T-cell (primary cell): ENCODE measurements around the gene PCDHB3. TPM values are rescaled to one million over a fixed set of nuclear protein-coding genes. Genes with fewer than 3 reads are reported as not detected.

Source experiments
- ATAC-seq, 4 experiments: fragments of 200-7000 bp in 3 of 4; fragments of 150-1000 bp in 1 of 4; cut with Tn5 transposase; replicated peaks in 1 of 4; 1 replicate in 3 of 4; 2 replicates in 1 of 4; pipeline ENCODE4 v1.10.0; 2021; ENCODE audit warnings: moderate library complexity in 3 of 4, mild to moderate bottlenecking in 2 of 4, moderate number of reproducible peaks in 1 of 4
- CTCF ChIA-PET, 2 donors: fragments of 300-600 bp; sonication (Branson Sonifier 250); formaldehyde crosslinking; loops; one replicate each; lab custom pipeline; 2022; ENCODE audit warnings: antibody characterized with exemption in 2 of 2; lab: Charles Lee
- POLR2A ChIA-PET, 2 donors: fragments of 300-600 bp; sonication (Branson Sonifier 250); formaldehyde crosslinking; loops; one replicate each; lab custom pipeline; 2022; ENCODE audit warnings: antibody characterized with exemption in 2 of 2; lab: Charles Lee
- DNase-seq, 35 experiments: peaks; one replicate each; pipeline versions ENCODE4 v3.0.0 to v3.0.0-alpha.2; 2013 to 2023
- H3K27ac ChIP-seq: one replicate; pipeline ENCODE4 v1.5.1; 2013; ENCODE audit warnings: low read length
- H3K27me3 ChIP-seq, 2 experiments: replicated peaks in 1 of 2; 1 replicate in 1 of 2; 2 replicates in 1 of 2; pipeline versions ENCODE4 v1.6.1 to v1.7.0; 2013; ENCODE audit warnings: low read length in 1 of 2, mixed read lengths in 1 of 2; ENCODE audit not compliant: control insufficient read depth in 2 of 2, insufficient read depth in 2 of 2; ENCODE audit errors: extremely low read depth in 1 of 2
- H3K36me3 ChIP-seq, 2 donors: 1 replicate in 1 of 2; 2 replicates in 1 of 2; pipeline versions ENCODE4 v1.6.1 to v1.7.0; 2013; ENCODE audit warnings: low read length in 1 of 2; ENCODE audit not compliant: control insufficient read depth in 2 of 2, insufficient read depth in 1 of 2; ENCODE audit errors: extremely low read depth in 1 of 2
- H3K4me1 ChIP-seq, 2 experiments: 1 replicate in 1 of 2; 2 replicates in 1 of 2; pipeline versions ENCODE4 v1.6.1 to v1.7.0; 2013; ENCODE audit warnings: low read length in 2 of 2, mixed read lengths in 1 of 2; ENCODE audit not compliant: insufficient read depth in 2 of 2, control insufficient read depth in 1 of 2; ENCODE audit errors: extremely low read depth in 1 of 2
- H3K4me3 ChIP-seq, 2 donors: 1 replicate in 1 of 2; 2 replicates in 1 of 2; pipeline versions ENCODE4 v1.5.1 to v1.7.0; 2013; ENCODE audit warnings: mild to moderate bottlenecking in 2 of 2, low read length in 1 of 2, moderate library complexity in 1 of 2; ENCODE audit not compliant: control insufficient read depth in 1 of 2; ENCODE audit errors: extremely low read depth in 1 of 2
- H3K9me3 ChIP-seq: 2 replicates; pipeline ENCODE4 v1.7.0; 2013
- H3K27ac Mint-ChIP-seq, 2 donors: one replicate each; pipeline ENCODE4 v1.8.0; 2020 to 2021; ENCODE audit warnings: mild to moderate bottlenecking in 2 of 2, mixed read lengths in 2 of 2
- H3K27me3 Mint-ChIP-seq, 2 donors: one replicate each; pipeline ENCODE4 v1.8.0; 2021 to 2022; ENCODE audit warnings: mixed read lengths in 2 of 2
- H3K36me3 Mint-ChIP-seq: one replicate; pipeline ENCODE4 v1.8.0; 2021; ENCODE audit warnings: mixed read lengths
- H3K4me1 Mint-ChIP-seq, 3 donors: one replicate each; pipeline ENCODE4 v1.8.0; 2020 to 2022; ENCODE audit warnings: mixed read lengths in 3 of 3, mild to moderate bottlenecking in 1 of 3
- H3K4me3 Mint-ChIP-seq, 3 donors: one replicate each; pipeline ENCODE4 v1.8.0; 2020 to 2022; ENCODE audit warnings: mild to moderate bottlenecking in 3 of 3, mixed read lengths in 3 of 3, moderate library complexity in 3 of 3
- H3K9me3 Mint-ChIP-seq, 3 donors: one replicate each; pipeline ENCODE4 v1.8.0; 2020 to 2022; ENCODE audit warnings: mixed read lengths in 3 of 3
- WGBS: methylation state at CpG from one replicate; pipeline ENCODE4 v1.1.5; 2013; ENCODE audit warnings: missing lambda C conversion rate; ENCODE audit not compliant: insufficient coverage; 5-methylcytosine and 5-hydroxymethylcytosine counted together
- total RNA-seq, 35 experiments: library from RNA in 6 of 35; stranded (reverse) in 6 of 35; fragments of 120-200 nt in 1 of 35; gene quantifications; one replicate each; pipeline versions ENCODE4 v1.2.1 to v1.2.4 and lab custom pipeline; 2013 to 2026

PCDHB3 gene
- total RNA-seq (1 to 10 TPM in 1 of 5 donors, not detected in 4; 1.2 TPM), total RNA-seq (lab: John Stamatoyannopoulos, UW) (0 to 0.09 (median 0) reads per million in 29 experiments)
- total RNA-seq (2013) = 0.06 TPM

DNA sequence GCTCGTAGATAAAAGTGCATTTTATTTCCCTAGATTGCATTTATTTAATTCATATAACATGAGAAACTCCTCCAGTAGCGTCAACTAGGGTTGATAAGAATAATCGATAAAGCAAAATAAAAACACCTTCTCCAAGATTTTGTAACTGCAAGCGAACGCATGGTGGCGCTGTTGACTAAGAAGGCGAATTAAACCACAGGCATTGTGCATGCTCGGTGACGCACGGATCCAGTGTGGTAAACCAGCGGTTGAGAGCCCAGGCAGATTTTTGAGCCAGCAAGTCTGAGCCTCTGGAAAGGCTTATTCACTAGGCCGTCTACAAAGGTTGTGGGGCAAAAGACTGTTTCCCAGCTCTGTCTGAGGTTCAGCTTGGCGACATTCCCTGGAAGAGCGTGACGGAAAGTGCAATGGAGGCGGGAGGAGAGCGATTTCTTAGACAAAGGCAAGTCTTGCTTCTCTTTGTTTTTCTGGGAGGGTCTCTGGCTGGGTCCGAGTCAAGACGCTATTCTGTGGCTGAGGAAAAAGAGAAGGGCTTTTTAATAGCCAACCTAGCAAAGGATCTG lies at the start of gene PCDHB3:
TSS of gene PCDHB3 (plus strand) at position 231 of the 563 bp plus-strand sequence. CDS start at position 408, 177 bp downstream.
- no peak for ATAC-seq
- H3K9me3 Mint-ChIP-seq = peaks cover 4 to 20% (median 18%) of the 10 kb centered on the region in 3 donors
- peaks cover 33 to 48% of the 10 kb centered on the region in 2 donors for H3K27me3 Mint-ChIP-seq
- CTCF ChIA-PET = no interaction called here
- Histone ChIP-seq H3K4me1 (no peaks in the 10 kb centered on the region), H3K36me3 (no peaks in the 10 kb centered on the region), H3K27me3 (peaks cover 0 to 21% of the 10 kb centered on the region in 2 experiments), H3K9me3 (no peaks in the 10 kb centered on the region), H3K27ac (no peak within 1 kb of the TSS), H3K4me3 (peak within 1 kb of the TSS in 1 of 2 donors; percentile 5)
- POLR2A ChIA-PET = no interaction called here
- WGBS = 29% methylated on average over 15 of the region's 19 CpGs
- DNase-seq = peak in 8 of 35 experiments; percentile 2 to 31 (median 6)
- peaks cover 6% of the 10 kb centered on the region for H3K36me3 Mint-ChIP-seq
- H3K4me1 Mint-ChIP-seq = peaks cover 0 to 6% (median 0%) of the 10 kb centered on the region in 3 donors
- H3K27ac Mint-ChIP-seq = no peak within 1 kb of the TSS
- H3K4me3 Mint-ChIP-seq = no peak within 1 kb of the TSS

DNA sequence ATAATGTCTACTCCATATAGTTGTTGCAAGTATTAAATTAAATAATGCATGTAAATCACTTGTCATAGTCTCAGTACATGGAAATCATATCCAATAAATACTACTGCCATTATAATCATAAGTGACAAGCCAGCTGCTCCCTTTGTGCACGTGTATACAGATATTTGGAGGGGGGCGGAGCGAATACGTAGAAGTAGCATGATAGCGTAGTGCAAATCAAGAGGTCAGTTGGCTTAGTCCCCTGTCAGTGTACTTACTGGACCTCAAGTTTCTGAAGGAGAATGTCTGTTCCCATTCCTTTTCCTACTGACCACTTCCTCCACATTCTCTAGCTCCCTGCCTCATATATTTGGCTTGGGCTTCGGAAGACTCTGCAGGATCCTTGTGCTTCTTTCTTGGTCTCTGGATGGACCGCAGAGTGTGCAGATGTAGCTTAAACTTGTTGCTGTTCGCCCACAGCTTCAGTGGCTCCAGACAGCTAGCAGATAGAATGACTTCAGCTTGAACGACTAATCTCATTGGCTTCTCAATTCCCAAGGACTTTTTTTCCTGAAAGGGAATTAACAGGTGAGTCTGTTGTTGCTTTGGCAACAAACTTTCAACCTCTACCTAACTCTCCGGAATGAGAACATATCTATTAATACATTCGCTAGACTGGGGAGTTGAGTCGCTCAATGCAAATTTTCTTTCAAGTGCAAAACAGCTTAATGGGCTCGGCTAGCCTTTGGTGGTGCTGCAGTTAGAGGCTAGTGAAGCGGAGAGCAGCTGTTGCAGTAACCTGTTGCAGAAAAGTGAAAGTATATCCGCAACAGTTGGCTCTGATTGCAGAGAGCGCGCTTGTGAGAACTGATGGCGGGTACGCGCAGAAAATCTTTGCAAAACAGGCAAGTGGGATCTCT lies 49.4 kb upstream of the PCDHB3 start, which contains the start of gene PCDHB1:
TSS of gene PCDHB1 (plus strand) at position 753 of the 899 bp plus-strand sequence. CDS start at position 850, 97 bp downstream.
- Histone ChIP-seq H3K27ac (no peak within 1 kb of the TSS), H3K4me1 (no peaks in the 10 kb centered on the region), H3K4me3 (peak within 1 kb of the TSS in 1 of 2 donors; percentile 19), H3K36me3 (no peaks in the 10 kb centered on the region), H3K27me3 (peaks cover 6 to 19% of the 10 kb centered on the region in 2 experiments), H3K9me3 (no peaks in the 10 kb centered on the region)
- DNase-seq = no peak
- ChIA-PET CTCF (no interaction called here), POLR2A (no interaction called here)
- Mint-ChIP-seq H3K27ac (no peak within 1 kb of the TSS), H3K9me3 (peaks cover 7 to 22% (median 20%) of the 10 kb centered on the region in 3 donors), H3K36me3 (no peaks in the 10 kb centered on the region), H3K4me1 (peaks cover 4 to 14% (median 6%) of the 10 kb centered on the region in 3 donors), H3K27me3 (peaks cover 51 to 55% of the 10 kb centered on the region in 2 donors), H3K4me3 (peak within 1 kb of the TSS; percentile 59 to 65 (median 60))
- no peak for ATAC-seq
- WGBS = 40% methylated on average over 15 of the region's 20 CpGs

DNA sequence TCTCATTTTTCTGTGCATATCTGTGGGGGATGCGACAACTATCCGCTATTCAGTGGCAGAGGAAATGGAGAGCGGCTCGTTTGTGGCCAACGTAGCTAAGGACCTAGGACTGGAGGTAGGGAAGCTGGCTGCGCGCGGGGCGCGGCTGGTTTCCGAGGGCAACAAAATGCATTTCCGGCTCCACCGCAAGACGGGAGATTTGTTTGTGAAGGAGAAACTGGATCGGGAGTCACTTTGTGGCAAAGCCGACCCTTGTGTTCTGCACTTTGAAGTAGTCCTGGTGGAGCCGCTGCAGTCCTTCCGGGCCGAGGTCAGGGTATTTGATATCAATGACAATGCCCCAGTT lies 48.8 kb upstream of the PCDHB3 start:
- ChIA-PET CTCF (no interaction called here), POLR2A (no interaction called here)
- peaks cover 6 to 20% of the 10 kb centered on the region in 2 experiments for H3K27me3 ChIP-seq
- Mint-ChIP-seq H3K4me3 (peak overlapping the region; percentile 59 to 65 (median 60)), H3K27me3 (peaks cover 48 to 55% of the 10 kb centered on the region in 2 donors), H3K27ac (no peak overlapping the region), H3K9me3 (peaks cover 7 to 20% (median 19%) of the 10 kb centered on the region in 3 donors), H3K4me1 (peaks cover 4 to 14% (median 6%) of the 10 kb centered on the region in 3 donors), H3K36me3 (no peaks in the 10 kb centered on the region)
- no peaks in the 10 kb centered on the region for H3K4me1 ChIP-seq
- WGBS = 20% methylated on average over 19 of the region's 19 CpGs
- no peak for DNase-seq
- H3K36me3 ChIP-seq = no peaks in the 10 kb centered on the region
- H3K4me3 ChIP-seq = peak overlapping the region in 1 of 2 donors; percentile 19
- H3K27ac ChIP-seq = no peak overlapping the region
- H3K9me3 ChIP-seq = no peaks in the 10 kb centered on the region
- no peak for ATAC-seq

DNA sequence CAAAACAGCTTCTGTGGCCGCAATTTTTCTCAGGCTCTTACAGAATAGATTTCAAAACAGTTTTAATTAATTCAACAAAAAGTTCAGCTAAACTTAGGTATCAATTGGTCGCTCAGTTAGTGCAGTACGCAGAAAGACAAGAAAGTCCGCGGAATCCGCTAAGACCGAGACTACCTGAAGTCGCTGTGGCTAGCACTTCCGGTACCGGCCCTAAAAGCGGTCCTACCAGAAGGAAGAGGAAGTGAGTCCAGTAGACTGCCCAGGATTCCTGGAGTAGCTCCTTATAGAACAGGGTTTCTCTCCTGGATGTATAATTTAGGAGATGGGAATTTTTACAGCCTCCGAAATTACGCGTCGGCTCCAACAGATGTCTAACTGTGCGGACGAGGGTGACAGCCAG lies 22.4 kb upstream of the PCDHB3 start:
- Histone ChIP-seq H3K36me3 (no peaks in the 10 kb centered on the region), H3K27ac (no peak overlapping the region), H3K9me3 (no peaks in the 10 kb centered on the region), H3K27me3 (peaks cover 2 to 15% of the 10 kb centered on the region in 2 experiments), H3K4me1 (no peaks in the 10 kb centered on the region), H3K4me3 (peak overlapping the region in 1 of 2 donors; percentile 15)
- Mint-ChIP-seq H3K4me1 (no peaks in the 10 kb centered on the region), H3K9me3 (peaks cover 0 to 10% (median 6%) of the 10 kb centered on the region in 3 donors), H3K36me3 (no peaks in the 10 kb centered on the region), H3K27me3 (peaks cover 8 to 10% of the 10 kb centered on the region in 2 donors), H3K4me3 (peak overlapping the region in 1 of 3 donors; percentile 9), H3K27ac (no peak overlapping the region)
- WGBS = 53% methylated on average over 10 of the region's 17 CpGs
- DNase-seq = no peak
- POLR2A ChIA-PET = interaction anchor here in 1 of 2 donors (0.5 kb wide), 1 partner anchor 175 kb away, joined by 3 read pairs; no protein-coding TSS in a partner anchor
- no peak for ATAC-seq
- CTCF ChIA-PET = no interaction called here

DNA sequence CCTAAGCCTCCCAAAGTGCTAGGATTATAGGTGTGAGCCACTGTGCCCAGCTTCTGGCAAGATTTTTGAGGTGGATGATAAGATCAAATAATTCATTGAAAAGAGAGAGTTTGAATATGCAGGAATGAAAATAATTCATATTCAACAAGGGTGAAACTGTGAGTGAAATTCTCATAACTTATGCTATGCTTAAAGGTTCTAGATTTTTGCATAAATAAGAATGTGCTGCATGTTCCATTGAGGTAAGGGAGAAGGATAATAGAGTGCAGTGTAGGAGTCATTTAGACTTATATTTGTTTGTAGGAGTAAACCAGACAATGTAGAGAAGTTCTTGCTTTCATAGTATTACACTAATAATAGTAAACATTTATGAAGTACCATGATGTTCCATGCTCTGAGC lies 18.0 kb upstream of the PCDHB3 start:
- Mint-ChIP-seq H3K4me3 (no peak overlapping the region), H3K27me3 (peaks cover 12 to 32% of the 10 kb centered on the region in 2 donors)
- POLR2A ChIA-PET = no interaction called here

DNA sequence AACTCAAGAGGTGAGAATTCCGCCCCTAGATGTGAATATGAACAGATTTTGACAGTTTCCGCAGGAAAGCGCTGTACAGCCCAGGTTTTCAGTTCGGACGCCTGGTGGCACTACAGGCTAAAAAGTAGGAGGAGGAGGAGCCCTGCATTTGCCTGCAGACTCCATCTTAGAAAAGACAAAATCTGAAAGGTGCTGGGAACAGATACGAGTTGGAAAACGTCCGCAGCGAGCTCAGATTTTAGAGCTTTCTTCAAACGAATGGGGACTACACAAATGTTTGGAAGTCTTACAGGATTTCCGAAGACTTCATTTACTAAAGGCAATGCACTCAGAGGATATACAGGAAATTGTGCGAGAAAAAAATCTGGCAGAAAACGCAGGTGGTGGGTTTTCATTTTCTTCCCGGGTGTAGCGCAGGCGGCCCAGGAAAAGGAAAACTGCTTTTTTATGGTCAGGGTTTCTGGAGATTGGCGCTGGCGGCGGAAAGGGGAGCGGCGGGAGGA lies 15.7 kb upstream of the PCDHB3 start:
- peaks cover 7 to 12% (median 9%) of the 10 kb centered on the region in 3 donors for H3K9me3 Mint-ChIP-seq
- peak; percentile 43 to 86 (median 70) for ATAC-seq
- H3K4me3 Mint-ChIP-seq = peak overlapping the region; percentile 82 to 86 (median 82)
- POLR2A ChIA-PET = interaction anchor here in 1 of 2 donors (0.7 kb wide), 1 partner anchor 265 kb away, joined by 3 read pairs; no protein-coding TSS in a partner anchor
- CTCF ChIA-PET = interaction anchor here in 1 of 2 donors (0.6 kb wide), 1 partner anchor 1174 kb away, joined by 3 read pairs; no protein-coding TSS in a partner anchor
- Histone ChIP-seq H3K27me3 (peaks cover 0 to 3% of the 10 kb centered on the region in 2 experiments), H3K9me3 (no peaks in the 10 kb centered on the region), H3K4me1 (no peaks in the 10 kb centered on the region), H3K36me3 (no peaks in the 10 kb centered on the region), H3K27ac (no peak overlapping the region), H3K4me3 (peak overlapping the region; percentile 38 to 50)
- DNase-seq = peak in 31 of 35 experiments; percentile 2 to 57 (median 20)
- peaks cover 5 to 10% (median 6%) of the 10 kb centered on the region in 3 donors for H3K4me1 Mint-ChIP-seq
- peaks cover 6% of the 10 kb centered on the region for H3K36me3 Mint-ChIP-seq
- peaks cover 17 to 33% of the 10 kb centered on the region in 2 donors for H3K27me3 Mint-ChIP-seq
- 15% methylated on average over 16 of the region's 21 CpGs for WGBS
- peak overlapping the region; percentile 55 to 66 for H3K27ac Mint-ChIP-seq

More for the DNA sequence above, 18.0 kb upstream of the PCDHB3 start:
- Histone ChIP-seq H3K27me3 (peaks cover 2 to 17% of the 10 kb centered on the region in 2 experiments), H3K36me3 (no peaks in the 10 kb centered on the region), H3K4me1 (no peaks in the 10 kb centered on the region), H3K9me3 (no peaks in the 10 kb centered on the region), H3K4me3 (no peak overlapping the region), H3K27ac (no peak overlapping the region)
- Mint-ChIP-seq H3K4me1 (peaks cover 5 to 10% (median 6%) of the 10 kb centered on the region in 3 donors), H3K27ac (no peak overlapping the region), H3K36me3 (peaks cover 6% of the 10 kb centered on the region), H3K9me3 (peaks cover 7 to 12% (median 11%) of the 10 kb centered on the region in 3 donors)
- no peak for ATAC-seq
- CTCF ChIA-PET = interaction anchor here in 1 of 2 donors (0.6 kb wide), 1 partner anchor 230 kb away, joined by 4 read pairs; no protein-coding TSS in a partner anchor
- DNase-seq = no peak
